Subcutaneous adipose tissue (tissue), 4 donors: ENCODE measurements around the gene KDM3B. TPM values are rescaled to one million over a fixed set of nuclear protein-coding genes. Genes with fewer than 3 reads are reported as not detected.

ENCODE experiments used
- total RNA-seq, 4 donors: library from RNA; depleted of rRNA; stranded (reverse); fragments of >200 nt; gene quantifications; one replicate each; pipeline ENCODE4 v1.1.0, GENCODE V29; 2016
- TF ChIP-seq, protein P1 (sequence below): fragments of 450-650 bp; IDR thresholded peaks from one replicate; pipeline ENCODE4 v1.5.1; 2016; ENCODE audit warnings: low read depth, mild to moderate bottlenecking, control low read depth, antibody characterized with exemption, moderate library complexity

Gene KDM3B
- total RNA-seq, 4 donors from 2014 or later: 58.8 to 67.4 (median 62.8) TPM

DNA sequence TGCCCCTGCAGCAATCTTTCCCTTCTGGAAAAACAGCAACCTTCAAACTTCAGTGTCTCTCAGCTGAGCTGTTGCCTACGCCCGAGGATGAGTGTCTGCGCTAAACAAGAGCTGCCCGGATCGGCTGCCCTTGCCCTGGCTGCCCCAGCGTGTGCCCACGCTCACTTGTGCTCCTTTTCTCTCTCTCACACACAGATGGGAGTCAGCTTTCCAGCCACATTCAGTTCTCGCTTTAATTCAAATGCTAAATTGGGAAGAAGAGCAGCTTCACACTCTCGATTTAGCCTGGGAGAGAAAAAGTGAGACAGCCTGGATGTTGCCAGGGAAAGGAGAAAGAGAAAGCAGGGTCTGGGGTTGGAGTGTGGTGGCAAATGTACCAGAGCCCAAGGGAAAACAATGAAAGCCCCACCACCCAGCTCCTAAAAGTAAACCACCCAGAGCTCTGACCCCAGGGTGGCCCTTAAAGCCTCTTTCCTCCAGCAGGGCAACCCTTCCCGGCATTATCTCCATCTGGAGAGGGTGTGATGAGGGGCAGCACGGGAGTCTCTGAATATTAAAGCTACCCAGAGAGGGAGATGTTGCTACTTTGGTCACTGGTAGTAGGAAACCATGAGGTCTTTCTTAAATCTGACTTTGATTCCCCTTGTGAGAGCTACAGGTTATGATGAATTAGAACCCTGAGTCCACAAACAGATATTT is 102.9 kb downstream of the KDM3B start:
- TF ChIP-seq, protein P1, sequence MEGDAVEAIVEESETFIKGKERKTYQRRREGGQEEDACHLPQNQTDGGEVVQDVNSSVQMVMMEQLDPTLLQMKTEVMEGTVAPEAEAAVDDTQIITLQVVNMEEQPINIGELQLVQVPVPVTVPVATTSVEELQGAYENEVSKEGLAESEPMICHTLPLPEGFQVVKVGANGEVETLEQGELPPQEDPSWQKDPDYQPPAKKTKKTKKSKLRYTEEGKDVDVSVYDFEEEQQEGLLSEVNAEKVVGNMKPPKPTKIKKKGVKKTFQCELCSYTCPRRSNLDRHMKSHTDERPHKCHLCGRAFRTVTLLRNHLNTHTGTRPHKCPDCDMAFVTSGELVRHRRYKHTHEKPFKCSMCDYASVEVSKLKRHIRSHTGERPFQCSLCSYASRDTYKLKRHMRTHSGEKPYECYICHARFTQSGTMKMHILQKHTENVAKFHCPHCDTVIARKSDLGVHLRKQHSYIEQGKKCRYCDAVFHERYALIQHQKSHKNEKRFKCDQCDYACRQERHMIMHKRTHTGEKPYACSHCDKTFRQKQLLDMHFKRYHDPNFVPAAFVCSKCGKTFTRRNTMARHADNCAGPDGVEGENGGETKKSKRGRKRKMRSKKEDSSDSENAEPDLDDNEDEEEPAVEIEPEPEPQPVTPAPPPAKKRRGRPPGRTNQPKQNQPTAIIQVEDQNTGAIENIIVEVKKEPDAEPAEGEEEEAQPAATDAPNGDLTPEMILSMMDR: no peak

DNA sequence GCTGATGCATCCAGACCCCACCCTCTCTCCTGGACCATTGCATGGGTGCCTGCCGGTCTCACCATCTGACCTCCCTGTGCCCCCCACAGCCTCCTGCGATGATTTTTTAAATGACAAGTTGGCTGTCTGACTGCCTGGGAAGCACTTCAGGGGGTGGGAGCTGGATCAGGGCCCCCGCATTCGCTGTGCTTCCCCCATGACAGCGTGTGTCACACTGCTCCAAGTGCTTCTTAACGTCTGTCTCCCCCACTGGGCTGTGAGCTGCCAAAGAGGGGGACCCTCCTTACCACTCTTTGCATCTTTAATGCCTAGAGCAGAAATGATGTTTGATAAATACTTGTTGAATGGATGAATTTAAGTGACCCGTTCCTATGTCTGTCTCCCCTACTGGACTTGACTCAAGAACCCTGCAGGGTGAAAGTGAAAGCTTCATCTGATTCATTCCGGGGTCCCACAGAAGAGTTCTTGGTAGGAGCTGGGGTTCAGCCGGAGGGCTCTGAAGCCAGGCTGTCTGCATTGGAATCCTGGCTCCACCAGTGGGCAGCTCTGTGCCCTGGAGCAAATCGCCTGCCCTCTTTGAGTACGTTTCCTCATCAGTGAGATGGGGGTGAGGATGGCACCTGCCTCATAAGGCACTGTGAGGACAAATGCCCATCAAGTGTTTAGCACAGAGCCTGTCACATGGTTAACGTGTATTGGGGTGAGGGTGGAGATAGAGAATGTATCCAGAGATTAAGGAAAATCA is 105.2 kb downstream of the KDM3B start:
- TF ChIP-seq, protein P1: no peak

DNA sequence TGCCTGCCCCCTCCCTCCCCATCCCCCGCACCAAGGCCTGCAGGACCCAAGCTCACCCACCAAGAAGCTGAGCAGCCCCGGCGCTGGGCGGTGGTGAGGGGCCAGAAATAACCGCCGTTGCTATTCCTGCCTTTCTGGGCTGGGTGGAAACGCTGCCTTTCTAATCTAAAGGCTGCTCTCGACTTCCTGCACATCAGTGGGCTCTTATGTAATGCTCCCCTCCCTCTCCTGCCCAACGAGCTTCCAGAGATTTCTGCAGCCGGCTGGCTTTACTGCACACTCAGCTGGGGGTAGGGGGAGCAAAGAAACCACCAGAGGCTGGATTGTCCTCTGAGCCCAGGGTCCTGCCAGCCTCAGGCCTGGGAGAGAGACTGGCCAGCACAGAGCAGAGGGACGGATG is 105.9 kb downstream of the KDM3B start:
- TF ChIP-seq, protein P1: no peak

DNA sequence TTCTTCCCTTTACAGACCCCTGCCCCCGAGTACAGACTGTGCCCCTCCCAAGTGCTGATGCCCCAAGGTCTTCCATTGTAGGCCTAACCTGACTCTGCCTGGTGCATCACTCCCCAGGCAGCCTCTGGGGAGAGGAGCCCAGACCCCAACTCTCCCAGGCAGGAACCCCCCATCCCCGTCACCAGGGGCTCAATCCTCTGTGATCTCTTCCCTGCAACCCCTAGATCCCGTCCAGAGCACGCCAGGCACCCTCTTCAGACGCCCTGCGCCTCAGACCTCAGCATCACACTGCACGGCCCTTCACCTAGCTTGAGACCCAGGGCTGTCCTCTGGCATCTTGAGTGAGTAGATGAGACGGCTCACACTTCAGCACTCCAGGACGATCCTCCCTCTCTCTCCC is 106.4 kb downstream of the KDM3B start:
- TF ChIP-seq, protein P1: no peak

DNA sequence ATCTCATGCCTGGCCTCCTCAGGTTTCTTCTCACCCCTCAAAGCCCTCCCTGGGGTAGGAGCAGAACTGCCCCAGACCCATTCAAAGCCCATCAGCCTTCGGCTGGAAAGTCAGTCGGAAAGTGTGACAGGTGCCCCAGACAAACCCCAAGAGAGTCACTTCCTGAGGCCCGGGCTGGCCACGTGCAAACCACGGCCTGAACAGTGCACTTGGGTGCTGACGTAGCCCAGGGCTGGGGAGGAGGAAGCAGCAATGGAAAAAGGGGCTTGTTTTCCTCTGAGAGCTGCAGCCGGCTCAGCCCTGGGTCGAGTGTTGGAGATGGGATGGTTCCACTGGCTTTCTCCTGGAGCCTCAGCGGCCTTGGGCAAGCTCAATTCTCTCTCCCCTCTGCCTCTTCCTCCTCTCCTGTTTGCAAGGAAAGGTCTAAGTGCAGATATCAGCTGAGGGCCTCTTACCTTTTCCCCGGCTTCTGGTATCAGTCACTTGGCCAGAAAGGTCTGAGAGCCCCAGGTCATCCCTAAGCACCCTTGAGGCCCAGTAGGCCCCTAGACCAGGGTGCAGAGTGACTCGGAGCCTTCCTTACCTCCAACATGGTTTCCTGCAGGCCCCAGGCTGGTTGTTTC is 106.9 kb downstream of the KDM3B start:
- TF ChIP-seq, protein P1: no peak

DNA sequence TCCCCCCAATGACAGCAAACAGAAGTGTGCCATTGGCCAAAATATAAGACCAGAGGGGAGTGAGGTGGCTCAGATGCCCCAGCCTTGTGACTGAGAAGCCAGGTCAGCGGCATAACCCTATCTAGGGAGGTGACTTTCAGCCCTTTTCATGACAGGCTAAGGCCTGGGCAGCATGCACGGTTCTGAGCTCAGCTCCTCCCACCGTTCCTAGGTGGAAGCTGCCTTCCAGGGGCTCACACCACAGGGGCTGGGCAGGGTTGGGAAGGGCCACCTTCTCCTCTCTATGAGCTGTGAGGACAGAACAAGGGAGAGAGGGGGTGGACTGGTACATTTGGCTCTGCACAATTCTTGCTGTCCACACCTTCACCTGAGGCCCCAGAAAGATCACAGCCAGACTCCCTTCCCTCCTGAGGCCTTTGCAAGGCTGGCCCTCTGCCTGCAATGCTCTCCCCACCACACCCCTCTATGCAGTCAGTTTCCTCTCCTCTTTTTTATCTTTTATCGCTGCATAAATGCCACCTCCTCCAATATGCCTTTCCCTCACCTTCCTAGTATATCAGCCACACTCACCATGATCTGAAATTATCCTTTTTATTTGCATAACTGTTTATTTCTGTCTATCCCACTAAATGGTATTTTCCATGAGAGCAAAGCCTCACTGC is 107.7 kb downstream of the KDM3B start:
- TF ChIP-seq, protein P1: no peak
